Left cardiac atrium (tissue), 4 donors: Measurements from ENCODE around the gene LTA. TPM values are rescaled to one million over a fixed set of nuclear protein-coding genes. Genes with fewer than 3 reads are reported as not detected.

Experiments used
- ATAC-seq, 2 donors: fragments of 200-7000 bp; cut with Tn5 transposase; one replicate each; pipeline ENCODE4 v1.9.1; 2020; ENCODE audit warnings: mild to moderate bottlenecking in 2 of 2, moderate library complexity in 2 of 2
- DNase-seq: peaks from one replicate; pipeline ENCODE4 v3.0.0-alpha.2; 2020
- intact Hi-C, 2 donors: fragments of 100-400 bp; cut with DNase I; formaldehyde crosslinking; loops; one replicate each; pipeline versions ENCODE4 v1.14.1 to v1.15.1; 2022 to 2023
- long read RNA-seq: library from polyadenylated mRNA; unstranded; transcript quantifications from one replicate; pipeline ENCODE4 v2.0.0, GENCODE V29; 2021
- total RNA-seq, 2 donors: library from RNA; stranded (reverse); fragmentation: NEBNext Ultra II Directional; extraction: Animal tissue kit (Norgen Biotek cat#: 25700); gene quantifications; one replicate each; pipeline ENCODE4 v1.2.1, GENCODE V29; 2021
- donor health status: DM: no; HTN: yes; CAD: no.
- donor health status: DM: no; HTN: yes; CAD: no; lungs with severe emphysema.
- donor health status: DM: yes; HTN: yes; CAD: no.
- donor health status: Dilated cardiomyopathy.

LTA gene, protein sequence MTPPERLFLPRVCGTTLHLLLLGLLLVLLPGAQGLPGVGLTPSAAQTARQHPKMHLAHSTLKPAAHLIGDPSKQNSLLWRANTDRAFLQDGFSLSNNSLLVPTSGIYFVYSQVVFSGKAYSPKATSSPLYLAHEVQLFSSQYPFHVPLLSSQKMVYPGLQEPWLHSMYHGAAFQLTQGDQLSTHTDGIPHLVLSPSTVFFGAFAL
- total RNA-seq: not detected
- long read RNA-seq: 0 reads

DNA sequence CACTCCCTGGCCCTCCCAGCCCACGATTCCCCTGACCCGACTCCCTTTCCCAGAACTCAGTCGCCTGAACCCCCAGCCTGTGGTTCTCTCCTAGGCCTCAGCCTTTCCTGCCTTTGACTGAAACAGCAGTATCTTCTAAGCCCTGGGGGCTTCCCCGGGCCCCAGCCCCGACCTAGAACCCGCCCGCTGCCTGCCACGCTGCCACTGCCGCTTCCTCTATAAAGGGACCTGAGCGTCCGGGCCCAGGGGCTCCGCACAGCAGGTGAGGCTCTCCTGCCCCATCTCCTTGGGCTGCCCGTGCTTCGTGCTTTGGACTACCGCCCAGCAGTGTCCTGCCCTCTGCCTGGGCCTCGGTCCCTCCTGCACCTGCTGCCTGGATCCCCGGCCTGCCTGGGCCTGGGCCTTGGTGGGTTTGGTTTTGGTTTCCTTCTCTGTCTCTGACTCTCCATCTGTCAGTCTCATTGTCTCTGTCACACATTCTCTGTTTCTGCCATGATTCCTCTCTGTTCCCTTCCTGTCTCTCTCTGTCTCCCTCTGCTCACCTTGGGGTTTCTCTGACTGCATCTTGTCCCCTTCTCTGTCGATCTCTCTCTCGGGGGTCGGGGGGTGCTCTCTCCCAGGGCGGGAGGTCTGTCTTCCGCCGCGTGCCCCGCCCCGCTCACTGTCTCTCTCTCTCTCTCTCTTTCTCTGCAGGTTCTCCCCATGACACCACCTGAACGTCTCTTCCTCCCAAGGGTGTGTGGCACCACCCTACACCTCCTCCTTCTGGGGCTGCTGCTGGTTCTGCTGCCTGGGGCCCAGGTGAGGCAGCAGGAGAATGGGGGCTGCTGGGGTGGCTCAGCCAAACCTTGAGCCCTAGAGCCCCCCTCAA lies at the start of gene LTA:
Gene LTA (plus strand): TSS at position 249 of the 871 bp plus-strand sequence. CDS start 454 bp downstream, at position 703.
- peak in 1 of 2 donors; percentile 23 for ATAC-seq
- intact Hi-C loops: no loop called here

DNA sequence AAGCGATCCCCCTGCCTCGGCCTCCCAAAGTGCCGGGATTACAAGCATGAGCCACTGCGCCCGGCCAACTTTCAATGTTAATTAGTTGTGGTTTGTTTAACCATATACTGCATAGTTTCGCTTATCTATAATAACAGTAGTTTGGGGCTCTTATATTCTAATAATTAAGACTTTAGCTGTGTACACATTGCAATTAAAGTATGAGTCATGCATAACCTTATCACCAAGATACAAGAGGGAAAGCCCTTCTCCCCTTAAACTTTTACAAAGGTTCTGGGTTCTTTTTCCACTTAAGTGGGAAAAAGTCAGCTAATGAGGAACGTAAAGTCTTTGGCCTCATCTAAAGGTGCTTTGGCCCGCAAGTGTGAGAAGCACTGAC lies 46.5 kb upstream of the LTA start:
- intact Hi-C loops: no loop called here
- DNase-seq (no peak), ATAC-seq (no peak)

More for the DNA sequence above, at the start of gene LTA:
- DNase-seq: no peak

DNA sequence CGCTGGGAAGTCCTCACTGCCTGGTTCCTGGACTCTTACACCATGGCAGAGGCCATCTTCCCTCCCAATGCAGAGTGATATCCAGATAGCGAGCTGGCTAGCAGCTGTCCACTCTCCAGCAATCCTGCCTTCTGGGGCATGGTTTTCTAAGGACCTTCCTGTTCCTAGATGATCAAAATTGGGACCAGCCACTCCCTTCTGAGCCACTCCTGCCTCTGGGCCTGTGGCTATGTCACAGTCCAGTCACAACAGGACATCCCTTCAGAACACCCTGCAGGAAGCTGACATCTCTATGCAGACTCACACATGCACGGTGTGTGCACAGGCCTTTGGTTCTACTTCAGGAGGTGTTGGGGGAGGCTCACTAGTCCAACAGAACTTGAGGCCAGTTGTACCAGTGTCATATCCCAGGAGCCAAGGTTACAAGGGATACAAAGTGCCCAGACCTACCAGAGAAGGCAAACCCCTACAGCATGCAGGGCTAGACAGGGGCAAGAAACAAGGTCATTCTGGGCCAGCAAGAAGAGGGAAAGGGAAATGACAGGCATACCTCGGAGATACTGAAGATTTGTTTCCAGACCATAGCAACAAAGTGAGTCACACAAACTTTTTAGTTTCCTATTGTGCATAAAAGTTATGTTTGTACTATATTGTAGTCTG lies 46.0 kb upstream of the LTA start:
- intact Hi-C loops: no loop called here
- no peak for DNase-seq
- peak in 1 of 2 donors; percentile 8 for ATAC-seq

DNA sequence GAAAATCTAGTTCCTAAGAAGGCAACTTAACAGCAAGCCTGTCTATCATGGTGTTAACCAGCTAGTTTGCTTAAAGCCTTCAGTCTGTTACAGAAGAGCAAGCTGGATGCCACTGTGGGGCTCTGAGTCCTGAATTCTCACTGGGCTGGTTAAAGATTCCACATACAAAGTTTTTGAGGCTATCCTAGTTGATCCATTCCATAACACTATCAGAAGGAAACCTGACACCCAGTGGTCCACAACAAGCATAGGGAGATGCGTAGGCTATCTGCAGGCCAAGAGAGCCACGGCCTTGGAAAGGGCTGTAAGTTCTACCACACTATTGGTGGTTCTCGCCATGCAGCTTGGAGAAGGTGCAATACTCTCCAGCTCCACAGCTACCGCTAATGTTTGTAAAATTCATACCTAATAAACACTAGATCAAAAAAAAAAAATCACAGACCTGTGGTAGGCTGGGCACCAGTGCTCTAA lies 43.7 kb upstream of the LTA start:
- intact Hi-C loops: no loop called here
- DNase-seq: no peak

DNA sequence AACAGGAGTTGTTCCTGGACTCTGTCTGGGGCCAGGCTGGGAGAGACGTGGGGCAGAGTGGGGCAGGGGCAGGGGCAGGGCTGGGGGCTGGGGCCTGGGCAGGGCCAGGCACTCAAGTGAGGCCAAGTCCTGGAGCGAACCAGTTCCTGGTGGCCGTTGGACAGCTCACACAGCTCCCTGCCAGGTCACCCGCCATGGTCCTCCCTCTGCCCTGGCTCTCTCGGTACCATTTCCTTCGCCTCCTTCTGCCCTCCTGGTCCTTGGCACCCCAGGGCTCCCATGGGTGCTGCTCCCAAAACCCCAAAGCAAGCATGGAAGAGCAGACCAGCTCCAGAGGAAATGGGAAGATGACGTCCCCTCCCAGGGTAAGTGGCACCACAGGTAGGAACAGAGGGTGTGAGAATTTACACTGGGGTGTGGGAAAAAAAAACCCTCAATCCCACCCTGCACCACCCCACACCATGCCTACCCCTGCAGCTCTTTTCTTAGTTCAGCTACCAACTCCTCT lies 43.2 kb upstream of the LTA start, which contains the start of gene MCCD1:
Gene MCCD1 (plus strand): TSS at position 142 of the 508 bp plus-strand sequence. CDS start 53 bp downstream, at position 195.
- intact Hi-C loops: no loop called here
- no peak for DNase-seq
- ATAC-seq: peak; percentile 27 to 28

More for the DNA sequence above, 43.7 kb upstream of the LTA start:
- peak in 1 of 2 donors; percentile 7 for ATAC-seq

DNA sequence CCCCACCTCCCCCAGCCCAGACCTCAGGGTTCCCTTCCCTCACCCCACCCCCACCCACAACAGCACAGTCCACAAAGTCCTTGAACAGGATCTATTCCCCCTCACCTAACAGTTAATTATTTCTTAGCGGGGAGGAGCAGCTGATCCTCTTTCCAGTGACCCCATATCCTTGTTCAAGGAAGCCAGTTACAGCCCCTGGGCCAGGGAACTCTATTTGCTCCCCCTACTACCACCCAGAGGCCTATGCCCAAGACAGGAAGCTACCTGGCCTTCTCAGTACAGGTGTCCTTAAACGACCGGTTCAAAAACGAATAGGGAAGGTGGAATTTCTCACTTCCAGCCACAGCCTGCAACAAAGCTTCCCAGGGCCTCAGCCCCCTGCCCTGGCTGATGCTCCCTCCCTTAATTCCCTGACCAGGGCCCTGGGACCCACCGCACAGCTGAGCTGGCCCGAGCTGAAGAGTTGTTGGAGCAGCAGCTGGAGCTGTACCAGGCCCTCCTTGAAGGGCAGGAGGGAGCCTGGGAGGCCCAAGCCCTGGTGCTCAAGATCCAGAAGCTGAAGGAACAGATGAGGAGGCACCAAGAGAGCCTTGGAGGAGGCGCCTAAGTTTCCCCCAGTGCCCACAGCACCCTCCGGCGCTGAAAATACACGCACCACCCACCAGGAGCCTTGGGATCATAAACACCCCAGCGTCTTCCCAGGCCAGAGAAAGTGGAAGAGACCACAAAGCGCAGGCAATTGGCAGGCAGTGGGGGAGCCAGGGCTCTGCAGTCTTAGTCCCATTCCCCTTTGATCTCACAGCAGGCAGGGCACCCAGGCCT lies 42.5 kb upstream of the LTA start:
- intact Hi-C loops: no loop called here
- ATAC-seq (peak in 1 of 2 donors; percentile 10), DNase-seq (no peak)

DNA sequence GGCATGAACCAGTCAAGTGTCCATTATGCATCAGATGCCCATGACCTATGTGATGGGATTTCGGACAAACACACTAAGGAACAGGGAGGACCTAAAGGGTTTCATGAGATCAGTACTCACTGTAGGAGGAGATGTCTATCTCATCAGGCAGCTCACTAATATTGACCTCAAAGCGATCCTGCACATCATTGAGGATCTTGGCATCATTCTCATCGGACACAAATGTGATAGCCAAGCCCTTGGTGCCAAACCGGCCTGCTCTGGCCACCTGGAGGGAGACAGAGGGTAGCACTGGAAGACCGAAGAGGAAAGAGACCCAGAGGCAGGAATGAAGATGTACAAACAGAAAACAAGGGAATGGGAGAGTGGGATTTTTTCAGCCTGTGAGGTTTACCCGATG lies 41.4 kb upstream of the LTA start:
- DNase-seq (no peak), ATAC-seq (no peak)
- intact Hi-C loops: no loop called here

DNA sequence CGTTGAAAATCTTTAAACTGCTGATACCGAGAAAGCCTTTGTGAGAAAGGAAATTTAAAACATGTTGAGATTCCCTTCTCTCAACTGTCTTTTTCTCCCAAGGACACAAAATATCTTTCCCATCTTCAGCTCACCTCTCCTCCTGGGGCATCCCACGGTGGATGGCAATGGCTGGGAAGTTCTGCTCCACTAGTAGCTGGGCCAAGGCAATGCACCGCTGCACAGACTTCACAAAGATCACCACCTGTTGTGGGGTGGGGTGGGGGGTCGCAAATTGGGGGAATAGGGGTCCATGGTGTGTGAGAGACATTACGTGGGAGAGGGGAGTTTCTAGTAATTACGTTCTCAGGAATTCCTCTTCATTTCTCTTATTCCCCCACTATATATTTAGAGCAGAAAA lies 40.9 kb upstream of the LTA start:
- DNase-seq: no peak
- ATAC-seq: no peak
- intact Hi-C loops: no loop called here

DNA sequence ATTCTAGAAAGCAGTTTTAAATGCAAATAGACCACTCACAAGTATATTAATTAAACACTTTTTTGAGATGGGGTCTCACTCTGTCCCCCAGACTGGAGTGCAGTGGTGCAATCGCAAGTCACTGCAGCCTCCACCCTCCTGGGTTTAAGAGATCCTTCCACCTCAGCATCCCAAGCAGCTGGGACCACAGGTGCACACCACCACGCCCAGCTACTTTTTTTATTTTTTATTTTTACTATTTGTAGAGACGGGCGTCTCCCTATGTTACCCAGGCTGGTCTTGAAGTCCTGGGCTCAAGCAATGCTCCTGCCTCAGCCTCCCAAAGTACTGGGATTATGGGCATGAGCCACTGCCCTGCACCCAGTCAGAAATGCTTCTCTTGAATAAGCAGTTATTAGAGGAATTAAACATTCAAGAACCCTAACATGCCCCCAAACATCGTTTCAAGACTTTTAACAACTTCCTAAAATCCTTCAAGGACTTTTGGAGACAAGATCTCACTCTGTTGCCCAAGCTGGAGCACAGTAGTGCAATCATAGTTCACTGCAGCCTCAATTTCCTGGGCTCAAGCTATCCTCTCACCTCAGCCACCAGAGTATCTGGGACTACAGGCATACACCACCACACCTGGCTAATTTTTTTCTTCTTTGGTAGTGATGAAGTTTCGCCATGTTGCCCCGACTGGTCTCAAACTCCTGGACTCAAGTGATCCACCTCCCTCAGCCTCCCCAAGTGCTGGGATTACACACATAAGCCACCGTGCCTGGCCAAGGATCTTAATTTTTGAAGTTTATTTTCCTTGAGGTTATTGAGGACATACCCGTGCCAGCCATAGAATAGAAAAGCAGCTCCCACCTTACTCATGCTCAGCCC lies 40.1 kb upstream of the LTA start:
- DNase-seq (no peak), ATAC-seq (no peak)
- intact Hi-C loops: no loop called here

DNA sequence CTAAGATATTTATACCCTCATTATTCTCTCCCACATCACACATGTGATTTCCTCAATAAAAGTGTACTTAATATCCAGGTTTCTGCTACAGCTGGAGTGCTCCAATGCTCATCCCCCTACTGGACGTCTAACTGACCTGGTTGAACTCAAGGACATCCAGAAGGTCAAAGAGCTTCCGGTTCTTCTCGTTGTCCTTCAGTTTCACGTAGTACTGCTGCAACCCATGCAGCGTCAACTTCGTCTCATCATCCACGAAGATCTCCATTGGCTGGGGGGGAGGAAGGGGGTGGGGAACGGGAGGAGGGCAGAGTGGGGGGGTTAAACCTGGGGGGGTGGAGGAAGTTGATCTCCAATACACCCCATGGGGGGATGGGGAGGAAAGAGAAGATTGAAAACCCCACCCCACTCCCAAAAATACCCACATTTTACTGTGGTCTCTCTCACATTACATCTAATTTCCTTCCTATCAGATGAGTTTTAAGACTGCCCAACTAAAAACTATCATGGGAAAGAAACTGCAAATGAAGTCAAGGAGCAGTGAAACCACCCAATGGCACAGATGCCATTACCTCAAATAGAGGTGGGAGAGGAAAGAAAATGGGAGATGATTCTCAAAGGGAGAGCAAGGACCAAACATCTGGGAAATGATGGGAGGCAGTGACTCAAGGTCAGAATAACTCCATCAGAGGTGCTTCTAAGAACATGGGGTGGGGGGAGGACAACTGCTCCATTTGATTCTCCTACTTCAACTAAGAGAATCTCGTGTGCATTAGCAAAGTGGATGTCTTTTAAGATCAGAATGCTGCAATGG lies 39.2 kb upstream of the LTA start:
- ATAC-seq (no peak), DNase-seq (no peak)
- intact Hi-C loops: no loop called here

DNA sequence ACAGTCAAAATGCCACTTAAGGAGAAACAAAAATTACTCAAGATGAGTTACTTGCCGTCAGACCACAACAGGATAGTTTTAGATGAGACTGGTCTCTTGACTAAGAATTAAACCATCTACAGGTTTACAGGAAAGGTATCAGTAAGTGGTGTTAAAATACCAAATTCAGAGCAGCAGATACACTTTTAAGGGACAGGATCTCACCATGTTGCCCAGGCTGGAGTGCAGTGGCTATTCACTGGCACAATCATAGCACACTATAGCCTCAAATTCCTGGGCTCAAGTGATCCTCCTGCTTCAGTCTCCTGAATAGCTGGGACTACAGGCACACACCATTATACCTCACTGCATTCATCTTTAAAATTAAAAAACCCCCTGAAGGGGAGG lies 38.6 kb upstream of the LTA start:
- intact Hi-C loops: no loop called here
- ATAC-seq (no peak), DNase-seq (no peak)

DNA sequence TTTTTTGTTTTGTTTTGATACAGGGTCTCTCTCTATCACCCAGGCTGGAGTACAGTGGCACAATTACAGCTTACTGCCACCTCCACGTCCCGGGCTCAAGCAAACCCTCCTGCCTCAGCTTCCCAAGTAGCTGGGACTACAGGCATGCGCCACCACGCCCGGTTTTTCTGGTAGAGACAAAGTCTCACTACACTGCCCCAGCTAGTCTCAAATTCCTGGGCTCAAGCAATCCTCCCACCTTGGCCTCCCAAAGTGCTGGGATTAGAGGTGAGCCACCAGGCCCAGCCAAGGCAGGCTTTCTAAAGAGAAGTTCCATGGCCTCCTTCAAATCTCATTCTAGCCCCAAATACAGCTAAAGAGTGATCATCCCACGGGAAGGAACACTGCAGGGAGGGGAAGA lies 38.1 kb upstream of the LTA start:
- ATAC-seq: no peak
- intact Hi-C loops: no loop called here
- no peak for DNase-seq

DNA sequence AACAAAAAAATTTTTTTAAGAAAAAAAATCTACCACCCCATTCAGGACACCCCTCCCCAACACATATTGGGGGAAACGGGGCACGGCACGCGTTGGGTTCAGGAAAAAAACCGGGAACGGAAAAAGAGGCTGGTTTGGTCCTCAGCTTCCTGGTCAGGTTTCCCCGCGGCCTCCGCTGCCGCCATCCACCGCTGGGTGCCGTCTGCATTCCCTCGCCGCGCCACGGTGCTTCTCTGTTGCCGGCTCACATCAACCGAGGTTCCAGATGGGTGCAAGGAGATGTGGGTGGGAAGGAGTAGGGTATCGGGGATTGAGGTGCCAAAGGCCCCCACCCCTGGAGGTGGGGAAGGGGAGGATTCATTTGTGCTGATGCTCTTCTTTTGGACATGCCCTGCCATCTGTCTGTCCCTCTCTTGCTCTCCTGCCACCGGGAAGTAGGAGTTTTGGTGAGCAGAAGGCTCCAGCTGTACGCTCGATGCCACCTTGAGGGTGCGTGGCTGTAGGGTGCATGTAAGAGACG lies 37.5 kb upstream of the LTA start:
- intact Hi-C loops: no loop called here
- no peak for DNase-seq
- no peak for ATAC-seq

DNA sequence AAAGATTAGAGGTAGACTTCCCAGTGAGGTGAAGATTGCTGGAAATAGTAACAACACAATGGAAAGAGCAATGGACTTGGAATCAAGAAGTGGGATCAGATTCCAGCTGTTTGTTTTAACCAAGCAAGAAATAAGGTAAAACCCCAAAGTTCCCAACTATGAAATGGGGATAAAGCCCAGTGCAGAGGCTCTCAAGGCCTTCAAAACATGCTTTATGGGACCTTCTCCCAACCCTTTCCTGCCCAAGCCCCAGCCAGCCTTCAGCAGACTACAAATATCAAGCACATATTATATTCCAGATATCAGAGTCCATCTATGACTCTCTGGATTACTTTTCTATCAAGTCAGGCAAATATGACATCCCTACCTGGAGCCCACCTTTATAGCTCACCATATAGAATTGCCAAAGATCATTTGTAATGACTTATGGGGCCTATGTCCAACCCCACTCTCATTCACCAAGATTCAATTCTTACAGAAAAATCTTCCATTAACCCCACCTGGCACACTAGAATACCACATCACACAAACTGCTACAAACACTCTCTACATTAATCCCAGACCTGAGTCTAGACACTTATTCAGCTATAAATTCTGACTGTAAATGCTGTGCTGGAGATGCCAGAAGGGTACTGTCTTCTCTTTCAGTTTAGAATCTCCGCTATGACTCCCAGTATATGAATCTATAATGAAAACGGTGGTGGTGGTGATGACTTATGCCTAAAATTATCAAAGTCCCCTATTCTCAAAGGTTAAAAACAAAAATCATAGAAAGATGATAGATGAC lies 36.4 kb upstream of the LTA start:
- intact Hi-C loops: no loop called here
- DNase-seq: no peak
- no peak for ATAC-seq

DNA sequence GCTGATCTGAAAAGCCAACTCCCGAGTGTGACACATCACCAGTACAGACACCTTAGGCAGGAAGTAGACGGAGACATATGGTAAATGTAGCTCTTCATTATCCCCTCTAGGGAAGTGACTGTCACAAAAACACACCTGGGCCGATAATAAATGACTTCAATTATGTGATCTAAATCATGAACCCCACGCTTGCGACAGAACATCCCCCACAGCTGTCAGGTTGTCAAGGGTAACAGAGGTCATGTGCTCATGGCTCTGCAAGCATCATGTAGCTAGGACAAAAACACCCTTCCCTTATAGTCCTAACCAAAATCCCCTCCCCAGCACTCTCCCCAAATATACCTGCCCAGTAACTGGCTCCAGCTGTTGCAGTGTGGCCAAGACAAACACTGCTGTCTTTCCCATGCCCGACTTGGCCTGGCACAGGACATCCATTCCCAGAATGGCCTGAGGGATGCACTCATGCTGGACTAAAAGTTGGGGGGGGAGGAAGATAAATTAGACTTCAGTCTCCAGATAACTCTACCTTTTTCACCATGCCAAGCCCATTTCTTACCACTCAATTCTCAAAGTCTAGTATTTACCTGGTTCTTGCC lies 33.2 kb upstream of the LTA start:
- intact Hi-C loops: no loop called here
- no peak for ATAC-seq

DNA sequence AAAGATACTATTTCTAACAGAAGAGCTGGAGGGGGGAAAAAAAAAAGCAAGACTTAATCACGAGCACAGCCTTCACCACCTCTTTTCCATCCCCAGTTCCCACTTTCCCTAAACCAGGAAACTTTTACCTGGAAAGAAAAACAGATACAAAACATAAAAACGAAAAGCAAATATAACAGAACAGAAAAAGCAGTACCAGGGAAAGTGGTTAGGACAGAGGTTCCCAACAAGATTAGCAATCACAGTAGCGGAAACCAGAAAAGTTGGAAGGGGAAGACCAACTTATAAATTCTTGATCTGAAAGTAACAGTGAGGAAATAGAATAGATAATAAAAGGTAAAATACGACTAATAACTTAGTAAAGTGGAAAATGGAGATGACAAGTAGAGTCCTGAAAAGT lies 31.4 kb upstream of the LTA start:
- intact Hi-C loops: loop anchor here in 1 of 2 donors (5.0 kb wide), 1 partner anchor 43 kb away; the partner anchor contains the start of gene MICB
- DNase-seq (no peak), ATAC-seq (no peak)

More for the DNA sequence above, 33.2 kb upstream of the LTA start:
- DNase-seq: no peak
